ENCODE results near the gene CALHM5.

The CALHM5 gene

GRCh38 chr6:116570856-116571682, 59.6 kb downstream of the CALHM5 start, which contains the start of gene RWDD1:
Gene RWDD1 (plus strand): TSS chr6:116571504. CDS start chr6:116571583, 79 bp downstream.
- TF ChIP-seq, protein P1, sequence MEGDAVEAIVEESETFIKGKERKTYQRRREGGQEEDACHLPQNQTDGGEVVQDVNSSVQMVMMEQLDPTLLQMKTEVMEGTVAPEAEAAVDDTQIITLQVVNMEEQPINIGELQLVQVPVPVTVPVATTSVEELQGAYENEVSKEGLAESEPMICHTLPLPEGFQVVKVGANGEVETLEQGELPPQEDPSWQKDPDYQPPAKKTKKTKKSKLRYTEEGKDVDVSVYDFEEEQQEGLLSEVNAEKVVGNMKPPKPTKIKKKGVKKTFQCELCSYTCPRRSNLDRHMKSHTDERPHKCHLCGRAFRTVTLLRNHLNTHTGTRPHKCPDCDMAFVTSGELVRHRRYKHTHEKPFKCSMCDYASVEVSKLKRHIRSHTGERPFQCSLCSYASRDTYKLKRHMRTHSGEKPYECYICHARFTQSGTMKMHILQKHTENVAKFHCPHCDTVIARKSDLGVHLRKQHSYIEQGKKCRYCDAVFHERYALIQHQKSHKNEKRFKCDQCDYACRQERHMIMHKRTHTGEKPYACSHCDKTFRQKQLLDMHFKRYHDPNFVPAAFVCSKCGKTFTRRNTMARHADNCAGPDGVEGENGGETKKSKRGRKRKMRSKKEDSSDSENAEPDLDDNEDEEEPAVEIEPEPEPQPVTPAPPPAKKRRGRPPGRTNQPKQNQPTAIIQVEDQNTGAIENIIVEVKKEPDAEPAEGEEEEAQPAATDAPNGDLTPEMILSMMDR (conservative IDR thresholded peaks at IDR 0.05) = no peak
- peak within 1 kb of the TSS; percentile 90 for H3K27ac ChIP-seq

- peak overlapping the region; percentile 90 for H3K27ac ChIP-seq
- TF ChIP-seq, protein P1 (conservative IDR thresholded peaks at IDR 0.05) = no peak
Observed at GRCh38 chr6:116571683-116572000, 60.2 kb downstream of the CALHM5 start.

DNA sequence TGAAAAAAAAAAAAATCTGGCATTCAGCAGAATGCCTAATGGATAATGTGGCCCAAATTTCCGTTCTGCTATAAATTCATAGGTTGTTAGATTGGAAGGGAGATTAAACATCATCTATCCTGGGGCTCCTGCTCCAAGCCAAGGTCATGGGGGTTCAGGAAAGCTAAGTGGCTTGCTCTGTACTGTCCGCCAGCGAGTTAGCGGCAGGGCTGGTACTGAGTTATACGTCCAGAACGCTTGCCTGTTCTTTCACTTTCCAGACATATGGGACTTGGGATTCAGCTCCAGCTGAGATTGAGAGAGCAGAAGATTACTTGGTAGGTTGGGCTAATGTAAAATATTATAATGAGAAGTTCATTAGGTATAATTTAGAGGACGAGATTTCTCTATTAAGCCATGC, 60.7 kb downstream of the CALHM5 start:
- H3K27ac ChIP-seq = peak overlapping the region; percentile 90

More for the DNA sequence above, 60.7 kb downstream of the CALHM5 start:
- TF ChIP-seq, protein P1 (conservative IDR thresholded peaks at IDR 0.05) = no peak

Data from VCaP (cell line).